Prostate gland (tissue), 2 donors: ENCODE measurements around the gene NLRP8.

Experiments used
- POLR2A ChIP-seq: fragments of 450-650 bp; IDR thresholded peaks from one replicate; pipeline ENCODE4 v1.6.1; 2016; ENCODE audit warnings: antibody characterized with exemption, mild to moderate bottlenecking
- TF ChIP-seq, protein P1 (sequence below), 4 experiments: fragments of 200-600 bp in 2 of 4; fragments of 450-650 bp in 2 of 4; sonication (generic) in 2 of 4; IDR thresholded peaks; 1 replicate in 3 of 4; 2 replicates in 1 of 4; pipeline ENCODE4 v1.5.1; 2016 to 2019; ENCODE audit warnings: antibody characterized with exemption in 4 of 4, mild to moderate bottlenecking in 2 of 4, moderate library complexity in 2 of 4

DNA sequence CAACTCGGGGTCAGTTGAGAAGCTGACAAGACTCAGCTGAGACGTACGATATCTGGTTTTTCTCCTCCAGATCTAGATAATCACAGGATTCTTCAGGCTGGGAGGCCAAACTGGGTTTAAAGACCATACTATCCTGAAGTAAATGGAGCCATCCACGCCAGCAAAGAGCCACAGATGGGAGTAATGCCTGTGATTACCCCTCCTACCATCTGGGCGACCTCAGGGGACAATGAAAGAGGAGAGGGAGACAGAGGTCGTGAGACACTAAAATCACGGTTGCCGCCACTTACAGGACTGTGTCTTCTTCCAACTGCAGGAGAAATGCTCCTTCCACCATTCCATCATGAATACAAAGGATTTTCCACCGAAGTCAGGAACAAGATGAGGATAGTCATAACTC is 12.4 kb upstream of the NLRP8 start:
- TF ChIP-seq POLR2A = no peak
- TF ChIP-seq, protein P1, sequence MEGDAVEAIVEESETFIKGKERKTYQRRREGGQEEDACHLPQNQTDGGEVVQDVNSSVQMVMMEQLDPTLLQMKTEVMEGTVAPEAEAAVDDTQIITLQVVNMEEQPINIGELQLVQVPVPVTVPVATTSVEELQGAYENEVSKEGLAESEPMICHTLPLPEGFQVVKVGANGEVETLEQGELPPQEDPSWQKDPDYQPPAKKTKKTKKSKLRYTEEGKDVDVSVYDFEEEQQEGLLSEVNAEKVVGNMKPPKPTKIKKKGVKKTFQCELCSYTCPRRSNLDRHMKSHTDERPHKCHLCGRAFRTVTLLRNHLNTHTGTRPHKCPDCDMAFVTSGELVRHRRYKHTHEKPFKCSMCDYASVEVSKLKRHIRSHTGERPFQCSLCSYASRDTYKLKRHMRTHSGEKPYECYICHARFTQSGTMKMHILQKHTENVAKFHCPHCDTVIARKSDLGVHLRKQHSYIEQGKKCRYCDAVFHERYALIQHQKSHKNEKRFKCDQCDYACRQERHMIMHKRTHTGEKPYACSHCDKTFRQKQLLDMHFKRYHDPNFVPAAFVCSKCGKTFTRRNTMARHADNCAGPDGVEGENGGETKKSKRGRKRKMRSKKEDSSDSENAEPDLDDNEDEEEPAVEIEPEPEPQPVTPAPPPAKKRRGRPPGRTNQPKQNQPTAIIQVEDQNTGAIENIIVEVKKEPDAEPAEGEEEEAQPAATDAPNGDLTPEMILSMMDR (IDR thresholded peaks at IDR 0.05) = no peak
